ENCODE data around the gene DDRGK1. TPM values are rescaled to one million over a fixed set of nuclear protein-coding genes. Genes with fewer than 3 reads are reported as not detected.
"Not testable (repeated sequence)": the region's sequence is repeated elsewhere in the genome, so short reads cannot be mapped to it uniquely, and the experiment has no call there.

DDRGK1 gene
- total RNA-seq, 1 experiment from 2014 or later, result 37.6 TPM

GRCh38 chr20:3183896-3184612 is 20.4 kb downstream of the DDRGK1 start:
- DNase-seq (ENCODE audit: low read depth), result no peak

- DNase-seq (ENCODE audit: low read depth), result not testable (repeated sequence)
Measured at GRCh38 chr20:3182429-3182828, 22.1 kb downstream of the DDRGK1 start.

- DNase-seq (ENCODE audit: low read depth), result no peak
Measured at GRCh38 chr20:3181270-3181669, 23.2 kb downstream of the DDRGK1 start.

- DNase-seq (ENCODE audit: low read depth), result no peak
Measured at GRCh38 chr20:3180319-3180718, 24.2 kb downstream of the DDRGK1 start.

- no peak for DNase-seq (ENCODE audit: low read depth)
Measured at GRCh38 chr20:3177746-3178485, 26.6 kb downstream of the DDRGK1 start.

GRCh38 chr20:3175270-3175669 is 29.2 kb downstream of the DDRGK1 start:
- no peak for DNase-seq (ENCODE audit: low read depth)

GRCh38 chr20:3174442-3175261 is 29.8 kb downstream of the DDRGK1 start:
- DNase-seq (ENCODE audit: low read depth), result peak; percentile 12

GRCh38 chr20:3173610-3174441 is 30.7 kb downstream of the DDRGK1 start:
- DNase-seq (ENCODE audit: low read depth), result peak; percentile 85

- peak; percentile 65 for DNase-seq (ENCODE audit: low read depth)
Measured at GRCh38 chr20:3172933-3173609, 31.4 kb downstream of the DDRGK1 start, which contains the start of gene LZTS3. LZTS3 (minus strand) TSS chr20:3173549; CDS start chr20:3167163, 6,386 bp downstream.

- DNase-seq (ENCODE audit: low read depth), result no peak
Measured at GRCh38 chr20:3172126-3172932, 32.2 kb downstream of the DDRGK1 start.

- DNase-seq (ENCODE audit: low read depth), result no peak
Measured at GRCh38 chr20:3171391-3172125, 32.9 kb downstream of the DDRGK1 start.

GRCh38 chr20:3168829-3169590 is 35.5 kb downstream of the DDRGK1 start:
- no peak for DNase-seq (ENCODE audit: low read depth)

GRCh38 chr20:3168079-3168828 is 36.2 kb downstream of the DDRGK1 start:
- no peak for DNase-seq (ENCODE audit: low read depth)

- DNase-seq (ENCODE audit: low read depth), result no peak
Measured at GRCh38 chr20:3167738-3168078, 36.8 kb downstream of the DDRGK1 start.

- no peak for DNase-seq (ENCODE audit: low read depth)
Measured at GRCh38 chr20:3166913-3167342, 37.6 kb downstream of the DDRGK1 start.

GRCh38 chr20:3166338-3166912 is 38.1 kb downstream of the DDRGK1 start:
- DNase-seq (ENCODE audit: low read depth), result no peak
